Measurements from ENCODE around the gene PALD1. TPM values are rescaled to one million over a fixed set of nuclear protein-coding genes. Genes with fewer than 3 reads are reported as not detected.

The PALD1 gene
- total and polyA plus RNA-seq, 2 of the 4 experiments (the other 2 are of a cell fraction) = 0.12 to 0.18 TPM

- intact Hi-C loops (cut with micrococcal nuclease) = no loop called here
- Histone ChIP-seq H2AK9ac (replicated peaks; ENCODE audit: low read depth, low read length, poor library complexity) (no peak overlapping the region), H4K20me1 (ENCODE audit: insufficient read depth, low read length) (no peaks in the 10 kb centered on the region), H3K4me3 (ENCODE audit: insufficient read depth, low read depth, low read length) (no peak overlapping the region), H3K27ac (ENCODE audit: insufficient read depth, low read length) (no peak overlapping the region), H2BK5ac (ENCODE audit: low read depth, low read length, poor library complexity, severe bottlenecking) (no peak overlapping the region), H2BK15ac (ENCODE audit: low read depth, low read length) (no peak overlapping the region), H3K14ac (replicated peaks; ENCODE audit: low read depth, low read length) (no peak overlapping the region), H3K4ac (ENCODE audit: low read depth, low read length) (no peak overlapping the region), H2BK120ac (ENCODE audit: low read depth, low read length) (no peak overlapping the region), H3K9me3 (ENCODE audit: control insufficient read depth, insufficient read depth, low read length) (no peaks in the 10 kb centered on the region), H4K5ac (ENCODE audit: low read depth, low read length) (no peak overlapping the region), H3K79me1 (ENCODE audit: low read depth in 1 of 2, low read length in 2 of 2) (no peaks in the 10 kb centered on the region), H3K18ac (ENCODE audit: low read depth, low read length) (no peak overlapping the region), H3K23ac (ENCODE audit: low read depth, low read length) (no peak overlapping the region), H3K27me3 (ENCODE audit: control insufficient read depth, insufficient read depth, low read length) (peaks cover 27% of the 10 kb centered on the region), H2AFZ (replicated peaks; ENCODE audit: low read length, poor library complexity) (no peak overlapping the region), H4K91ac (ENCODE audit: insufficient read depth, low read depth, low read length) (no peak overlapping the region), H4K8ac (ENCODE audit: low read depth in 2 of 2, low read length in 2 of 2) (no peak overlapping the region), H3K56ac (ENCODE audit: extremely low read depth, insufficient read depth, low read length) (no peak overlapping the region), H3K4me2 (ENCODE audit: low read depth, low read length) (no peak overlapping the region), H3K4me1 (ENCODE audit: control insufficient read depth, insufficient read depth, low read length) (no peaks in the 10 kb centered on the region), H3K9ac (ENCODE audit: low read depth, low read length) (no peak overlapping the region), H2BK20ac (ENCODE audit: low read depth, low read length) (no peak overlapping the region), H3K9me1 (ENCODE audit: insufficient read depth, low read length) (no peaks in the 10 kb centered on the region), H3K36me3 (ENCODE audit: control insufficient read depth, insufficient read depth, low read length) (no peaks in the 10 kb centered on the region), H2AK5ac (ENCODE audit: low read depth, low read length) (no peak overlapping the region)
- no peak for DNase-seq
- ChIA-PET CTCF (no interaction called here), POLR2A (ENCODE audit: unreplicated experiment) (no interaction called here)
- no TSS peak for BruUV-seq (replicated peaks)
- no peak for ATAC-seq (ENCODE audit: low read depth)
- no CpG with 5 or more reads among the region's 4 CpGs for WGBS, 2 experiments (ENCODE audit: extremely low coverage in 2 of 2, insufficient read length in 1 of 2)
- dilution Hi-C loops (cut with HindIII; ENCODE audit: low sequenced_read_pairs, unreplicated experiment) = no loop called here
- no peak for TF ChIP-seq MAZ (IDR thresholded peaks at IDR 0.05; ENCODE audit: borderline replicate concordance, low read depth, low read length)
- TF ChIP-seq CHD1 (IDR thresholded peaks at IDR 0.05; ENCODE audit: low read depth, low read length) = no peak
- no peak for TF ChIP-seq MXI1 (IDR thresholded peaks at IDR 0.05; ENCODE audit: borderline replicate concordance, low read depth, low read length)
- no peak for TF ChIP-seq RFX5 (IDR thresholded peaks at IDR 0.05; ENCODE audit: low read depth, low read length)
- in situ Hi-C loops (cut with MboI; ENCODE audit: low sequenced_read_pairs) = no loop called here
Observed at GRCh38 chr10:70599791-70600190, 121.2 kb downstream of the PALD1 start.

All from IMR-90 (cell line).